ENCODE data around the gene ATP6V1B1.

The ATP6V1B1 gene

GRCh38 chr2:70897203-70897976 lies 38.3 kb upstream of the ATP6V1B1 start:
- Histone ChIP-seq H3K36me3 (ENCODE audit: insufficient read depth, low read length) (no peaks in the 10 kb centered on the region), H3K4me1 (ENCODE audit: insufficient read depth, low read length, severe bottlenecking) (no peaks in the 10 kb centered on the region), H3K4me3 (ENCODE audit: low read depth, low read length, poor library complexity, severe bottlenecking) (no peak overlapping the region), H3K79me2 (ENCODE audit: insufficient read depth, low read length) (no peaks in the 10 kb centered on the region), H4K20me1 (ENCODE audit: insufficient read depth, low read length) (no peaks in the 10 kb centered on the region), H3K4me2 (ENCODE audit: low read length) (no peak overlapping the region), H3K9me2 (ENCODE audit: low read depth, low read length) (no peaks in the 10 kb centered on the region), H3K9ac (ENCODE audit: low read length) (no peak overlapping the region), H3K9me3 (ENCODE audit: low read length) (no peaks in the 10 kb centered on the region), H3K27me3 (ENCODE audit: insufficient read depth, low read length) (no peaks in the 10 kb centered on the region), H2AFZ (ENCODE audit: low read length) (no peak overlapping the region), H3K27ac (ENCODE audit: low read depth, low read length, poor library complexity, severe bottlenecking) (no peak overlapping the region), H3F3A (ENCODE audit: insufficient read depth, low read length) (no peaks in the 10 kb centered on the region)
- TF ChIP-seq, protein P1, sequence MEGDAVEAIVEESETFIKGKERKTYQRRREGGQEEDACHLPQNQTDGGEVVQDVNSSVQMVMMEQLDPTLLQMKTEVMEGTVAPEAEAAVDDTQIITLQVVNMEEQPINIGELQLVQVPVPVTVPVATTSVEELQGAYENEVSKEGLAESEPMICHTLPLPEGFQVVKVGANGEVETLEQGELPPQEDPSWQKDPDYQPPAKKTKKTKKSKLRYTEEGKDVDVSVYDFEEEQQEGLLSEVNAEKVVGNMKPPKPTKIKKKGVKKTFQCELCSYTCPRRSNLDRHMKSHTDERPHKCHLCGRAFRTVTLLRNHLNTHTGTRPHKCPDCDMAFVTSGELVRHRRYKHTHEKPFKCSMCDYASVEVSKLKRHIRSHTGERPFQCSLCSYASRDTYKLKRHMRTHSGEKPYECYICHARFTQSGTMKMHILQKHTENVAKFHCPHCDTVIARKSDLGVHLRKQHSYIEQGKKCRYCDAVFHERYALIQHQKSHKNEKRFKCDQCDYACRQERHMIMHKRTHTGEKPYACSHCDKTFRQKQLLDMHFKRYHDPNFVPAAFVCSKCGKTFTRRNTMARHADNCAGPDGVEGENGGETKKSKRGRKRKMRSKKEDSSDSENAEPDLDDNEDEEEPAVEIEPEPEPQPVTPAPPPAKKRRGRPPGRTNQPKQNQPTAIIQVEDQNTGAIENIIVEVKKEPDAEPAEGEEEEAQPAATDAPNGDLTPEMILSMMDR (IDR thresholded peaks at IDR 0.05; ENCODE audit: low read length), result no peak
- TF ChIP-seq EZH2 (IDR thresholded peaks at IDR 0.05; ENCODE audit: borderline replicate concordance, low read length), result no peak

DNA sequence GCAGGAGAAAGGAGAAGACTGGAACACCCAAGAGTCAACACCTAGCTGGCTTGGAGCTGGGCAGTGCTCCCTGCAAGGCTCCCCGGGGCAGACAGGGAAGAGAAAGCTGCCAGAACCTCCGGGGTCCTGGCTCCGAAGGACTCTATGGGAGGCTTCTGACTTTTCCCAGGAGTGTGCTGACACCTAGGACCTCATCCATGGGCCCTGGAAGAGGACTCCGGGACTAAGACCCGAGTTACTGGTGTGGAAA lies 37.8 kb upstream of the ATP6V1B1 start:
- Histone ChIP-seq H3K9me3 (ENCODE audit: low read length) (no peaks in the 10 kb centered on the region), H4K20me1 (ENCODE audit: insufficient read depth, low read length) (no peaks in the 10 kb centered on the region), H3K27ac (ENCODE audit: low read depth, low read length, poor library complexity, severe bottlenecking) (no peak overlapping the region), H3K36me3 (ENCODE audit: insufficient read depth, low read length) (no peaks in the 10 kb centered on the region), H3K27me3 (ENCODE audit: insufficient read depth, low read length) (no peaks in the 10 kb centered on the region), H3K4me2 (ENCODE audit: low read length) (no peak overlapping the region), H3F3A (ENCODE audit: insufficient read depth, low read length) (no peaks in the 10 kb centered on the region), H3K4me1 (ENCODE audit: insufficient read depth, low read length, severe bottlenecking) (no peaks in the 10 kb centered on the region), H3K9ac (ENCODE audit: low read length) (no peak overlapping the region), H3K4me3 (ENCODE audit: low read depth, low read length, poor library complexity, severe bottlenecking) (no peak overlapping the region), H3K9me2 (ENCODE audit: low read depth, low read length) (no peaks in the 10 kb centered on the region), H3K79me2 (ENCODE audit: insufficient read depth, low read length) (no peaks in the 10 kb centered on the region), H2AFZ (ENCODE audit: low read length) (no peak overlapping the region)
- TF ChIP-seq, protein P1 (IDR thresholded peaks at IDR 0.05; ENCODE audit: low read length), result no peak
- no peak for TF ChIP-seq EZH2 (IDR thresholded peaks at IDR 0.05; ENCODE audit: borderline replicate concordance, low read length)

DNA sequence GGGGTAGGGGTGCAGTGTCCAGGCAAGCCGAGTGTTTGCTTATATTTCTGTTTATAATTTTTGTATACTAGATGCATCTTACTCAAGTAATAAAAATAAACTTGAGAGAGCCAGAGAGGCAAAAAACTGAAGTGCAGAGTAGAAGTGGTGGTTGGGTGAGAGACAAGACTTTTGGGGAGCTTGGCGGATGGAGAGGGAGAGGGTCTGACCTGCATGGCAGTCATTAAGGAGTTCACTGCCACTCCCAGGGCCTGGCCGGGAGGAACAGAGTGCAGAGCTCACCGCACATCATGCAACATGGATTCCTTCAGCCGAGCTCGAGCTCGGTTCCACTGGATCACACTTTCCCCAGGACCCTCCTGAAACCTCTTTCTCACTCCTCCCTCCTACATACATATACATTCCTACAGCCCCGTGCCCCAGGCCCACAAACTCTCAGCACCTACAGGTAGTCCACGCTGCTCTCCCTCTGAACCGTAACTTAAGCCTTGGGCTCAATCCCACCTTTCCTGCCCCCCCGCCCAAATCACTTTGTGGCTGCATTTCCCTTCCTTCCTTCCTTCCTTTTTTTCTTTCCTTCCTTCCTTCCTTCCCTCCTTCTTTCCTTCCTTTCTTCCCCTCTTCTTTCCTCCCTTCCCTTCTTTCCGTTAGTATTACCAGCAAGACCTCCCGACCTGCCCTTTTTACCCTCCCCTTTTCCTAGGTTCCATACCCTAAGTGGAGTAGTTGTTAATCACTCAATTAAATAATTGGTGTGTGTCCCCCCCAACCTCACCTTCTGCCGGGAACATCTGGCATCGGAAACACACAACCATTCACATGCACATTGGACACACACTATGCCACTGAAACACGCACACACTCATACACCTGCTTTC lies 37.1 kb upstream of the ATP6V1B1 start:
- no peaks in the 10 kb centered on the region for H4K20me1 ChIP-seq (ENCODE audit: insufficient read depth, low read length)
- no peak overlapping the region for H2AFZ ChIP-seq (ENCODE audit: low read length)
- TF ChIP-seq EZH2 (IDR thresholded peaks at IDR 0.05; ENCODE audit: borderline replicate concordance, low read length), result no peak
- TF ChIP-seq, protein P1 (IDR thresholded peaks at IDR 0.05; ENCODE audit: low read length), result no peak
- no peaks in the 10 kb centered on the region for H3K4me1 ChIP-seq (ENCODE audit: insufficient read depth, low read length, severe bottlenecking)
- H3K27ac ChIP-seq (ENCODE audit: low read depth, low read length, poor library complexity, severe bottlenecking), result no peak overlapping the region
- no peaks in the 10 kb centered on the region for H3F3A ChIP-seq (ENCODE audit: insufficient read depth, low read length)
- H3K4me3 ChIP-seq (ENCODE audit: low read depth, low read length, poor library complexity, severe bottlenecking), result no peak overlapping the region
- no peak overlapping the region for H3K4me2 ChIP-seq (ENCODE audit: low read length)
- H3K9me3 ChIP-seq (ENCODE audit: low read length), result no peaks in the 10 kb centered on the region
- no peaks in the 10 kb centered on the region for H3K9me2 ChIP-seq (ENCODE audit: low read depth, low read length)
- H3K27me3 ChIP-seq (ENCODE audit: insufficient read depth, low read length), result no peaks in the 10 kb centered on the region
- no peak overlapping the region for H3K9ac ChIP-seq (ENCODE audit: low read length)
- no peaks in the 10 kb centered on the region for H3K79me2 ChIP-seq (ENCODE audit: insufficient read depth, low read length)
- H3K36me3 ChIP-seq (ENCODE audit: insufficient read depth, low read length), result no peaks in the 10 kb centered on the region

All from OCI-LY1 (cell line).